HUES48 (cell line): ENCODE results near the gene POU5F1.

Experiments used
- H3K27ac ChIP-seq: one replicate; pipeline ENCODE4 v1.7.0; 2013; ENCODE audit warnings: low read depth, low read length, inconsistent platforms
- H3K27me3 ChIP-seq: 2 replicates; pipeline ENCODE4 v1.6.1; 2013; ENCODE audit warnings: mild to moderate bottlenecking, low read length; ENCODE audit not compliant: control insufficient read depth, insufficient read depth
- H3K36me3 ChIP-seq: 2 replicates; pipeline ENCODE4 v1.6.1; 2013; ENCODE audit warnings: low read length; ENCODE audit not compliant: control insufficient read depth, insufficient read depth
- H3K4me1 ChIP-seq: 2 replicates; pipeline ENCODE4 v1.6.1; 2013; ENCODE audit warnings: mild to moderate bottlenecking, low read length; ENCODE audit not compliant: control insufficient read depth, insufficient read depth
- H3K4me3 ChIP-seq: 2 replicates; pipeline ENCODE4 v1.5.1; 2013; ENCODE audit warnings: mild to moderate bottlenecking, low read depth, low read length
- H3K9ac ChIP-seq: 2 replicates; pipeline ENCODE4 v1.6.1; 2013; ENCODE audit warnings: mild to moderate bottlenecking, low read depth, low read length, moderate library complexity
- H3K9me3 ChIP-seq: 2 replicates; pipeline ENCODE4 v1.6.1; 2013; ENCODE audit warnings: low read length; ENCODE audit not compliant: control insufficient read depth, insufficient read depth

Gene POU5F1

DNA sequence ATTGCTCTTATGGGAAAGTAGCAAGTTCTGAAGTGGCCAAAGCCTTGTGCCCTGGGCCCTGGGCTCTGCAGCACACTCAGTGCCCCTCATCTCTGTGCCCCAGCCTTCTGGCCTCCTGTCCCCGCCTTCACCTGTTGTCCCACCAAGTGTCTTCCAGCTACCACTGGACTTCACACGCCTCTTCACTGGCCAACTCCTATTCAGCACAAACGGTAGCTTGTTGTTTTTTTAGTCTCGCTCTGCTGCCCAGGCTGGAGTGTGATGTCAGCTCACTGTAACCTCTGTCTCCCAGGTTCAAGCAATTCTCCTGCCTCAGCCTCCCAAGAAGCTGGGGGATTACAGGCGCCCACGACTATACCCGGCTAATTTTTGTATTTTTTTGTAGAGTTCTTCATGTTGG, 17.7 kb downstream of the POU5F1 start:
- H3K9me3 ChIP-seq, result no peaks in the 10 kb centered on the region
- no peak overlapping the region for H3K4me3 ChIP-seq
- peaks cover 52% of the 10 kb centered on the region for H3K36me3 ChIP-seq
- H3K9ac ChIP-seq, result no peak overlapping the region
- no peak overlapping the region for H3K27ac ChIP-seq
- peaks cover 7% of the 10 kb centered on the region for H3K4me1 ChIP-seq
- H3K27me3 ChIP-seq, result no peaks in the 10 kb centered on the region

DNA sequence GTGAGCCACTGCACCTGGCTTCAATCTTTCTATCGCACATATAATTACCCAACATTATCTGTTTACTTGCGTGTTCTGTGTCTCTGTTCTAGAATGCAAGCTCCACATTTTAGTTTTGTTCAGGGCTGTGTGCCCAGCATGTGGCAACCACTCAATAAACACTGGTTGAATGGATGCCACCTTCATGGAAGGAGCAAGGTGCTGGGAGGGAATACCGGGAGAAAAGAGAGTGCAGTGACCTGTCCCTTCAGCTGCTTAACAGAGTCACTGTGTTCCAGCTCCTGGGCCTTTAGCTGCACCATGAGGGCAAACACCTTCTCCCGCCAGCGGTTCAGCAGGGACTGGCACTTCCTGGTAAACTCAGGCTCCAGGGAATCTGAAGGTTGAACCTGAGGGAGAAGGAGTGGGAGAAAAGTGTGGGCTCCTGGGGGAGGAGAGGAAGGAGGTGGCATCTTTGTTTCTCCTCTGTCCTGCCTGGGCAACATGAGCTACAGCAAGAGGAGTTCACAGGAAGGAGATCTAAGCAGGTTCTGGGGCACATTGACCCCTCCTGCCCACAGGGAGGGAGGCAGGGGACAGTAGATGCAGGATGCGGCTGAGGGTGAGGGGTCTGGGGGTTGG, 20.5 kb downstream of the POU5F1 start:
- Histone ChIP-seq H3K27ac (no peak overlapping the region), H3K9me3 (no peaks in the 10 kb centered on the region), H3K27me3 (no peaks in the 10 kb centered on the region), H3K4me3 (no peak overlapping the region), H3K36me3 (peaks cover 57% of the 10 kb centered on the region), H3K4me1 (no peaks in the 10 kb centered on the region), H3K9ac (no peak overlapping the region)

DNA sequence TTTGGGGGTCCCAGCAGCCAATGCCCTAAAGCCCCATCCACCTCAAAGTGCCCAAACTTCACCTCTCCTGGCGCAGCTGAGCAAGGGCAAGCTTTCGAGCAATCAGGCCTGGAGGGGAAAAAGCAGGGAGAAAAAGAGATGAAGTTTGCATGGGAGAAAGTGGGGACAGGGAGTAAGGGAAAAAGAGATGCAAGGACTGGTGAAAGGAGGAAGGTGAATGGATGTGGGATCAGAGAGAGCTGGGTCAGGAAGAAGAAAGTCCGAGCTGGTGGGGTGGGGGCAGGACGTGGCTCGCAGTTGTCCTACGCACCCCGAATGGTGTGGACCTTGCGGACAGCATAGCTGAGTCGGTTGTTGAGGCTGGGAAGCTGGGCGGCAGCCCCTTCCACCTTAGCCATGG, 25.1 kb downstream of the POU5F1 start:
- peaks cover 4% of the 10 kb centered on the region; the same call in 1 of the 2 replicates for H3K4me1 ChIP-seq
- H3K36me3 ChIP-seq, result peaks cover 68% of the 10 kb centered on the region
- no peaks in the 10 kb centered on the region for H3K9me3 ChIP-seq
- H3K9ac ChIP-seq, result no peak overlapping the region
- no peaks in the 10 kb centered on the region for H3K27me3 ChIP-seq
- H3K27ac ChIP-seq, result no peak overlapping the region
- H3K4me3 ChIP-seq, result no peak overlapping the region

DNA sequence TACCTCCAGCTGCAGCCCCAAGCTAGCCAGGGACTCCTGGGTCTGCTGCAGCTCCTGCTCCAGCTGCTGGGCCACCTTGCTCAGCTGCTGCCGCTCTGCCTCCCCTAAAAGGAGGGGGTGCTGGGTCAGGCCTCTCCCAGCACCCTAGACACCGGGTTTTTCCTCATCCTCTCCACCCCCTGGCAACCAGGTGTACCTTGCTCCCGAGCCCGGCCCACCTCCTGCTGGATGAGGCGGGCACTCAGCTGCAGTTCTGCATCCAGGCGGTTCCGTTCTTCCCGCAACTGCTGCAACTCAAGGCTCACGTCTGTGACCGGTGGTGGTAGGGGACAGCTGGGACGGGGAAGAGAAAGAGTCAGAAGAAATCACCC, 25.5 kb downstream of the POU5F1 start:
- H3K27ac ChIP-seq, result no peak overlapping the region
- peaks cover 63% of the 10 kb centered on the region for H3K36me3 ChIP-seq

DNA sequence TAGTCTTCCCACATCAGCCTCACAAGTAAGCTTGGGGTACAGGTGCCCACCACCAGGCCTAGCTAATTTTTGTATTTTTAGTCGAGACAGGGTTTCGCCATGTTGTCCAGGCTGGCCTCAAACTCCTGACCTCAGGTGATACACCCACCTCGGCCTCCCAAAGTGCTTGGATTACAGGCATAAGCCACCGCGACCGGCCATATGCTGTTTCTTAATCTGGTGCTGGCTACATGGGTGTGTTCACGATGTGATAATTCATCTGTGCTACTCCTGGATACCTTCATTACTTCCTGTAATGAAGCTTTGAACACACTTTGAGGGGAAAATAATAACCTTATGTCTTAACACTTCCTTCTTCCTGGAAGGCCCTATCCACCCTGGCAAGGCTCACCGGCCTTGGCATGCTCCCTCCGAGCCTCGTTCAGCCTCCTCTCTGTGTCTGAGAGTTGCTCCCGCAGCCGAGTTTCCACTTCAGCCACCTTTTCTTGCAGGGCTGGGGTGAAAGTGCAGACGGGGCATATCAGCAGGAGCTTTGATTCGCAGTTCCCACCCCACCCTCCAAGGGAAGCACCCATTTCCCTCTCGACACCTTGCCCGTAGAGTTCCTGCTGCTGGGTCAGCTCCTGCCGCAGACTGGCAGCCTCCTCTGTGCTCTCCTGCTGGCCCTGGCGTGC, 26.0 kb downstream of the POU5F1 start:
- no peak overlapping the region for H3K9ac ChIP-seq
- peaks cover 59% of the 10 kb centered on the region for H3K36me3 ChIP-seq

More for the DNA sequence above, 25.5 kb downstream of the POU5F1 start:
- Histone ChIP-seq H3K27me3 (no peaks in the 10 kb centered on the region), H3K4me1 (peaks cover 5% of the 10 kb centered on the region; the same call in 1 of the 2 replicates), H3K9ac (no peak overlapping the region), H3K9me3 (no peaks in the 10 kb centered on the region), H3K4me3 (no peak overlapping the region)

DNA sequence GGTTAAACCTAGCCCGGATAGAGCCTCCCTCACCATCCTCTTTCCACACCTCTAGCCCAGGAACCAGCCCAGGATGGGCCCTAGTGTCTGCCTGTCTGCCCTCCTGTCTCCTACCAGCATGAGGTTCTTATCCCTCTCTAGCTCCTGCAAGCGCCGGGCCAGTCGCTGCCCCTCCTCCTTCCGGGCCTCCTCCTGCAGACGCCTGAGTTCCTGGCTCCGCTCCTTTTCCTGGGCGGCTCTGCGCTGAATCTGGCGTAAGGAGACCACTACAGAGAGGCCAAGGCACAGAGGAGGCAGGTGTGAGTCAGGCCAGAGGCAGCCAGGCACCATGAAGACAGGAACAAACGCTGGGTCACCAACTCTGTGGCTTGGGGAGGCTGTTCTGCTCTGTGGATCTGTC, 27.3 kb downstream of the POU5F1 start:
- peaks cover 14% of the 10 kb centered on the region; the same call in 1 of the 2 replicates for H3K4me1 ChIP-seq
- no peak overlapping the region for H3K9ac ChIP-seq
- H3K9me3 ChIP-seq, result no peaks in the 10 kb centered on the region
- H3K36me3 ChIP-seq, result peaks cover 51% of the 10 kb centered on the region
- no peak overlapping the region for H3K4me3 ChIP-seq
- H3K27me3 ChIP-seq, result no peaks in the 10 kb centered on the region
- peak overlapping the region; percentile 67 for H3K27ac ChIP-seq

More for the DNA sequence above, 26.0 kb downstream of the POU5F1 start:
- H3K4me3 ChIP-seq, result no peak overlapping the region
- no peak overlapping the region for H3K27ac ChIP-seq
- H3K9me3 ChIP-seq, result no peaks in the 10 kb centered on the region
- no peaks in the 10 kb centered on the region for H3K27me3 ChIP-seq
- H3K4me1 ChIP-seq, result peaks cover 10% of the 10 kb centered on the region; the same call in 1 of the 2 replicates

DNA sequence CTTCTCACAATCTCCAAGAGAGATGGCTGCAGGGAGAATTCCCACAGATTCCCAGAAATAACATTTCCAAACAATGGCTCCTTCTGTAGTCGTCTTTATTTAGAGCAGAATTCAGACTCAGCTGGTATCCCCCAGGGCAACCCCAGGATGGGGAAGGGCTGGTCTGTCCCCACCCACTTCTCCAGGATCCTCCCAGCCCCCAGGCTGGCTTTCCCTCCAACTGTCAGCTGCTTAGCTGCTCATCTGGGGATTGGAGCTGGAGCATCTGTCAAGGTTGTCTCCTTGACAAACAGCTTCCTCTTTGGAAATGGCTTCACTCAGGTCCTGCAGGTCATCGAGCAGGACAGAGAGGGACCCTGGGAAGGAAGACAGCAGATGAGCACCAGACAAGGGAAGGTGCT, 28.1 kb downstream of the POU5F1 start:
- Histone ChIP-seq H3K36me3 (peaks cover 48% of the 10 kb centered on the region), H3K4me3 (no peak overlapping the region), H3K27me3 (no peaks in the 10 kb centered on the region), H3K9me3 (no peaks in the 10 kb centered on the region), H3K9ac (no peak overlapping the region), H3K4me1 (peaks cover 19% of the 10 kb centered on the region; the same call in 1 of the 2 replicates), H3K27ac (peak overlapping the region; percentile 26)

DNA sequence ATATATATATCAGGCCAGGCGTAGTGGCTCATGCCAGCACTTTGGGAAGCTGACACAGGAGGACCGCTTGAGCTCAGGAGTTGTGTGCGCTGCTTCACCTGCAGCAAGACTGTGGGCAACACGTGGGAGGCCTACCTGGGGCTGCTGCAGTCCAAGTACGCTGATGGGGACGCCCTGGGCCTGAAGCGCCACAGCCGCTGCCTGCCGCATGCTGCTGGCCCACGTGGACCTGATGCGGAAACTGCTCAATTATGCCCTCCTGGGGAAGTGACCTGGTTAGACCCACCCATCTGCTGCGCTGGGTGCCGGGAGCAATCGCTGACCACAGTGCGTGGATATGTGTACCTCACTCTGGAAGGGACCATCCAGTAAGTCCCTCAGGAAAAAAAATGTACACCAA, 29.8 kb downstream of the POU5F1 start:
- Histone ChIP-seq H3K4me3 (no peak overlapping the region), H3K4me1 (peaks cover 19% of the 10 kb centered on the region; the same call in 1 of the 2 replicates), H3K9me3 (no peaks in the 10 kb centered on the region), H3K27me3 (no peaks in the 10 kb centered on the region), H3K36me3 (peaks cover 38% of the 10 kb centered on the region), H3K27ac (no peak overlapping the region), H3K9ac (no peak overlapping the region)

DNA sequence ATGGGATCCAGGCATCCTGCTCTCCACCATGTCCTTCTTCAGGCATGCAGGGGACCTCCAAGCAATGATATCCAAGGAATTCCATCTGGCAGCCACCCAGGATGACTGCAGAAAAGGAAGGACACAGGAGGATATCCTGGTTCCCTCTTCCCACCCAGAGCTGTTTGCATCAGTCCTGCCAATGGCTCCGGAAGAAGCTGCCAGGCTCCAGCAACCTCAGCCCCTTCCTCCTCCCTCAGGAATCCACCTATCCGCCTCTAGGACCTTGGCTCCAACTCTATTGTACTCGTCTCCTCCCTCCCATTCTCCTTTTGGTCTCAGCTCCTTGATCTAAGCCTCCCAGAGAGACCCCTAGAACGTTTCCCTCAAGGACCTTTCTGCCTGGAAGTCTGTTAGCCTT, 30.9 kb downstream of the POU5F1 start:
- no peak overlapping the region for H3K9ac ChIP-seq
- H3K27ac ChIP-seq, result peak overlapping the region; percentile 16
- H3K4me1 ChIP-seq, result peaks cover 19% of the 10 kb centered on the region; the same call in 1 of the 2 replicates
- H3K36me3 ChIP-seq, result peaks cover 28% of the 10 kb centered on the region
- no peaks in the 10 kb centered on the region for H3K27me3 ChIP-seq
- no peak overlapping the region for H3K4me3 ChIP-seq
- H3K9me3 ChIP-seq, result no peaks in the 10 kb centered on the region

DNA sequence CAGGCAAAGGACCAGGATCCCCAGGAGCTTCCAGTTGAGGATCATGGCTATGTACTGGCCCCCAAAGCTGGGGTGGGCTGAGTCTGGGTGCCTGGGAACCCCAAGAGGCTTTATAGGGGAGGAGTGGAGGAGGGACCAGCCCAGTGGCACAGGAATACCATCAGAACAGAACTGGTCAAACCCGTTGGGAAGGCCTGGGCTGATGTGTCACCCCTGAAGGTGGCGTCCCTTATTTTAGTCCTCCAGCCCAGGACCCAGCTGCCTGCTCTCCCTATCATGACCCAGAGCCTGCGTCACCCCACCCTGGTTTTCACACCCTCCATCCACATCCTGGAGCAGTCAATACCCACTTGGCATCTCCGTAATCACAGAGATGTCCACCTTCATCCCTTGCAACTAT, 31.5 kb downstream of the POU5F1 start, which contains the start of gene PSORS1C2:
Gene PSORS1C2, minus strand, starts transcription at position 85 of the 400 bp plus-strand sequence. Its CDS starts 40 bp downstream, at position 45.
- Histone ChIP-seq H3K9ac (no peak within 1 kb of the TSS), H3K4me3 (no peak within 1 kb of the TSS), H3K36me3 (peaks cover 22% of the 10 kb centered on the region), H3K27ac (peak within 1 kb of the TSS; percentile 16), H3K9me3 (no peaks in the 10 kb centered on the region), H3K4me1 (peaks cover 19% of the 10 kb centered on the region; the same call in 1 of the 2 replicates), H3K27me3 (no peaks in the 10 kb centered on the region)

DNA sequence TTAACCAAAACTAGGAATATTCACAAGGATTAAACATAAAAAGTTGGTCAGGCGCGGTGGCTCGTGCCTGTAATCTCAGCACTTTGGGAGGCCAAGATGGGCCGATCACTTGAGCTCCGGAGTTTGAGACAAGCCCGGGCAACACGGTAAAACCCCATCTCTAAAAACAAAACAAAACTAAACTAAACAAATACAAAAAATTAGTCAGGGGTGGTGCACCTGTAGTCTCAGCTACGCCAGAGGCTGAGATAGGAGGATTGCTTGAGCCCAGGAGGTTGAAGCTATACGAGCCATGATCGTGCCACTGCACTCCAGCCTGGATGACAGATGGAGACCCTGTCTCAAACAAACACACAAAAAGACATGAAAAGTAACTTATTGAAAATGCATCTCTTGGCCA, 34.8 kb downstream of the POU5F1 start:
- Histone ChIP-seq H3K27ac (no peak overlapping the region), H3K9me3 (no peaks in the 10 kb centered on the region), H3K27me3 (no peaks in the 10 kb centered on the region), H3K4me1 (peaks cover 15% of the 10 kb centered on the region; the same call in 1 of the 2 replicates), H3K36me3 (no peaks in the 10 kb centered on the region), H3K4me3 (no peak overlapping the region), H3K9ac (no peak overlapping the region)
